ENCODE measurements around the gene CEL. TPM values are rescaled to one million over a fixed set of nuclear protein-coding genes. Genes with fewer than 3 reads are reported as not detected.

CEL gene
- total RNA-seq, 6 donors from 2014 or later: 0.15 to 9.4 (median 1.1) TPM; not detected in 1

- H3K4me3 ChIP-seq: no peak overlapping the region
- peak in 1 of 2 donors; percentile 59 for DNase-seq
- ATAC-seq (ENCODE audit: low FRiP score in 2 of 2): no peak
- H3K27ac ChIP-seq: no peak overlapping the region
- H3K9me3 ChIP-seq: no peaks in the 10 kb centered on the region
- H3K36me3 ChIP-seq: no peaks in the 10 kb centered on the region
- WGBS, 2 donors: 82% methylated on average over 6 to 13 of the region's 15 CpGs
- H3K4me1 ChIP-seq: no peaks in the 10 kb centered on the region
- no peaks in the 10 kb centered on the region for H3K27me3 ChIP-seq
- TF ChIP-seq POLR2AphosphoS5 (IDR thresholded peaks at IDR 0.05): no peak
- TF ChIP-seq EP300 (IDR thresholded peaks at IDR 0.05): no peak
- TF ChIP-seq CTCF (IDR thresholded peaks at IDR 0.05): no peak
- TF ChIP-seq POLR2A (IDR thresholded peaks at IDR 0.05): no peak
Observed at GRCh38 chr9:133086894-133087293, 25.1 kb downstream of the CEL start.

- no peak overlapping the region for H3K27ac ChIP-seq
- WGBS, 2 donors: 73 to 83% methylated on average over 5 to 7 of the region's 7 CpGs
- no peak overlapping the region for H3K4me3 ChIP-seq
- no peaks in the 10 kb centered on the region for H3K36me3 ChIP-seq
- no peak for TF ChIP-seq CTCF (IDR thresholded peaks at IDR 0.05)
- no peak for TF ChIP-seq POLR2A (IDR thresholded peaks at IDR 0.05)
- H3K4me1 ChIP-seq: no peaks in the 10 kb centered on the region
- ATAC-seq (ENCODE audit: low FRiP score in 2 of 2): no peak
- no peaks in the 10 kb centered on the region for H3K9me3 ChIP-seq
- no peak for DNase-seq
- H3K27me3 ChIP-seq: no peaks in the 10 kb centered on the region
Observed at GRCh38 chr9:133087429-133088145, 25.8 kb downstream of the CEL start.

GRCh38 chr9:133088146-133088750, 26.5 kb downstream of the CEL start:
- Histone ChIP-seq H3K4me3 (no peak overlapping the region), H3K27ac (no peak overlapping the region), H3K4me1 (no peaks in the 10 kb centered on the region), H3K9me3 (no peaks in the 10 kb centered on the region), H3K27me3 (no peaks in the 10 kb centered on the region), H3K36me3 (no peaks in the 10 kb centered on the region)
- WGBS, 2 donors: 94% methylated on average over 3 to 10 of the region's 10 CpGs
- DNase-seq (no peak), ATAC-seq (ENCODE audit: low FRiP score in 2 of 2) (no peak)
- TF ChIP-seq POLR2A (IDR thresholded peaks at IDR 0.05) (no peak), CTCF (IDR thresholded peaks at IDR 0.05) (no peak), EP300 (IDR thresholded peaks at IDR 0.05) (no peak), POLR2AphosphoS5 (IDR thresholded peaks at IDR 0.05) (no peak)

- no peak for ATAC-seq (ENCODE audit: low FRiP score in 2 of 2)
- no peak overlapping the region for H3K4me3 ChIP-seq
- no peaks in the 10 kb centered on the region for H3K36me3 ChIP-seq
- H3K4me1 ChIP-seq: no peaks in the 10 kb centered on the region
- no peaks in the 10 kb centered on the region for H3K27me3 ChIP-seq
- no peak for DNase-seq
- no peak overlapping the region for H3K27ac ChIP-seq
- TF ChIP-seq EP300 (IDR thresholded peaks at IDR 0.05) (no peak), POLR2AphosphoS5 (IDR thresholded peaks at IDR 0.05) (no peak), CTCF (IDR thresholded peaks at IDR 0.05) (no peak), POLR2A (IDR thresholded peaks at IDR 0.05) (no peak)
- whole genome bisulfite sequencing, 2 donors: 92 to 95% methylated on average over 4 to 7 of the region's 7 CpGs
- no peaks in the 10 kb centered on the region for H3K9me3 ChIP-seq
Observed at GRCh38 chr9:133088756-133089155, 27.0 kb downstream of the CEL start.

GRCh38 chr9:133089271-133089671, 27.5 kb downstream of the CEL start:
- 83 to 92% methylated on average over 6 of the region's 6 CpGs for WGBS, 2 donors

More at GRCh38 chr9:133089271-133089671, 27.5 kb downstream of the CEL start:
- no peak for ATAC-seq (ENCODE audit: low FRiP score in 2 of 2)
- Histone ChIP-seq H3K36me3 (no peaks in the 10 kb centered on the region), H3K27ac (no peak overlapping the region), H3K27me3 (no peaks in the 10 kb centered on the region), H3K4me1 (no peaks in the 10 kb centered on the region), H3K9me3 (no peaks in the 10 kb centered on the region), H3K4me3 (no peak overlapping the region)
- no peak for DNase-seq
- no peak for TF ChIP-seq CTCF (IDR thresholded peaks at IDR 0.05)
- TF ChIP-seq POLR2AphosphoS5 (IDR thresholded peaks at IDR 0.05): no peak
- no peak for TF ChIP-seq POLR2A (IDR thresholded peaks at IDR 0.05)
- TF ChIP-seq EP300 (IDR thresholded peaks at IDR 0.05): no peak
